22Rv1 (cell line): ENCODE measurements around the gene GALK2.

ENCODE experiments used
- H3K27ac ChIP-seq: fragments of 450-650 bp; 2 replicates; pipeline ENCODE4 v1.5.1; 2017
- ZFX ChIP-seq: fragments of 450-650 bp; IDR thresholded peaks from 2 replicates; pipeline ENCODE4 v1.6.1; 2017; ENCODE audit warnings: antibody characterized with exemption, borderline replicate concordance
- TF ChIP-seq, protein P1 (sequence below): fragments of 450-650 bp; IDR thresholded peaks from 2 replicates; pipeline ENCODE4 v1.5.1; 2017; ENCODE audit warnings: mild to moderate bottlenecking

The GALK2 gene

DNA sequence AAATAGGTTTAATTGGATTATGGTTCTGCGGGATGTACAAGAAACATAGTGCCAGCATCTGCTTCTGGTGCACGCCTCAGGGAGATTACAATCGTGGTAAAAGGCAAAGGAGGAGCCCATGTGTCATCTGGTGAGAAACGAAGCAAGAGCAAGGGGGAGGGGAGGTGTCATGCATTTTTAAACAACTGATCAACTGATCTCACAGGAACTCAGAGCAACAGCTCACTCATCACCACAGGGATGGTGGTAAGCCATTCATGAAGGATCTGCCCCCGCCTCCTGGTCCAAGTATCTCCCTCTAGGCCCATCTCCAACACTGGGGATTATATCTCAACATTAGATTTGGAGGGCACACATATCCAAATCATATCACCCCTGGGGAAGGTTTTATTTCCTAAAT, 210.9 kb downstream of the GALK2 start:
- TF ChIP-seq ZFX, result no peak
- TF ChIP-seq, protein P1, sequence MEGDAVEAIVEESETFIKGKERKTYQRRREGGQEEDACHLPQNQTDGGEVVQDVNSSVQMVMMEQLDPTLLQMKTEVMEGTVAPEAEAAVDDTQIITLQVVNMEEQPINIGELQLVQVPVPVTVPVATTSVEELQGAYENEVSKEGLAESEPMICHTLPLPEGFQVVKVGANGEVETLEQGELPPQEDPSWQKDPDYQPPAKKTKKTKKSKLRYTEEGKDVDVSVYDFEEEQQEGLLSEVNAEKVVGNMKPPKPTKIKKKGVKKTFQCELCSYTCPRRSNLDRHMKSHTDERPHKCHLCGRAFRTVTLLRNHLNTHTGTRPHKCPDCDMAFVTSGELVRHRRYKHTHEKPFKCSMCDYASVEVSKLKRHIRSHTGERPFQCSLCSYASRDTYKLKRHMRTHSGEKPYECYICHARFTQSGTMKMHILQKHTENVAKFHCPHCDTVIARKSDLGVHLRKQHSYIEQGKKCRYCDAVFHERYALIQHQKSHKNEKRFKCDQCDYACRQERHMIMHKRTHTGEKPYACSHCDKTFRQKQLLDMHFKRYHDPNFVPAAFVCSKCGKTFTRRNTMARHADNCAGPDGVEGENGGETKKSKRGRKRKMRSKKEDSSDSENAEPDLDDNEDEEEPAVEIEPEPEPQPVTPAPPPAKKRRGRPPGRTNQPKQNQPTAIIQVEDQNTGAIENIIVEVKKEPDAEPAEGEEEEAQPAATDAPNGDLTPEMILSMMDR, result no peak
- H3K27ac ChIP-seq, result no peak overlapping the region
